Measurements from ENCODE around the gene PDLIM1. TPM values are rescaled to one million over a fixed set of nuclear protein-coding genes. Genes with fewer than 3 reads are reported as not detected.

Gene PDLIM1
- total RNA-seq, 4 donors from 2014 or later, result 25.4 to 74.1 (median 68.5) TPM

DNA sequence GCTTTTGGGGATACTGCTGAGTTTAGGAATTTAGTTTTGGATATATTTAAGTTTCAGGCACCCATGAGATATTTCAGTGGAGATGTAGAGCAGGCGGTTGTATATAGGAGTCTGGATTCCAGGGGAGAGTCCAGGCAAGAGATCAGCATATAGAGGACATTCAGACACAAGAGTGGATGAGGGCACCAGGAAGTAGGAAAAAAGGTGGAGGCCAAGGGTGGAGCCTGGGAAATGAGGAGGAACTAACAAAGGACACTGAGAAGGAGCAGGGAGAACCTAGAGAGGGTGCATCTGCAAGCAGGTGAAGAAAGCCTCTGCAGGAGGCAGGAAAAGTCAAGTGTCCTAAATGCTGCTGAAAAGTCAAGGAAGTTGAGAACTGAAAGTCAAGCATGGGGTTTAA is 13.1 kb upstream of the PDLIM1 start:
- Histone ChIP-seq H3K36me3 (no peaks in the 10 kb centered on the region), H3K9me3 (no peaks in the 10 kb centered on the region), H3K27ac (no peak overlapping the region), H3K27me3 (no peaks in the 10 kb centered on the region), H3K4me3 (no peak overlapping the region), H3K4me1 (peaks cover 0 to 10% (median under 1%) of the 10 kb centered on the region in 3 donors)
- TF ChIP-seq, protein P1, sequence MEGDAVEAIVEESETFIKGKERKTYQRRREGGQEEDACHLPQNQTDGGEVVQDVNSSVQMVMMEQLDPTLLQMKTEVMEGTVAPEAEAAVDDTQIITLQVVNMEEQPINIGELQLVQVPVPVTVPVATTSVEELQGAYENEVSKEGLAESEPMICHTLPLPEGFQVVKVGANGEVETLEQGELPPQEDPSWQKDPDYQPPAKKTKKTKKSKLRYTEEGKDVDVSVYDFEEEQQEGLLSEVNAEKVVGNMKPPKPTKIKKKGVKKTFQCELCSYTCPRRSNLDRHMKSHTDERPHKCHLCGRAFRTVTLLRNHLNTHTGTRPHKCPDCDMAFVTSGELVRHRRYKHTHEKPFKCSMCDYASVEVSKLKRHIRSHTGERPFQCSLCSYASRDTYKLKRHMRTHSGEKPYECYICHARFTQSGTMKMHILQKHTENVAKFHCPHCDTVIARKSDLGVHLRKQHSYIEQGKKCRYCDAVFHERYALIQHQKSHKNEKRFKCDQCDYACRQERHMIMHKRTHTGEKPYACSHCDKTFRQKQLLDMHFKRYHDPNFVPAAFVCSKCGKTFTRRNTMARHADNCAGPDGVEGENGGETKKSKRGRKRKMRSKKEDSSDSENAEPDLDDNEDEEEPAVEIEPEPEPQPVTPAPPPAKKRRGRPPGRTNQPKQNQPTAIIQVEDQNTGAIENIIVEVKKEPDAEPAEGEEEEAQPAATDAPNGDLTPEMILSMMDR (IDR thresholded peaks at IDR 0.05), result no peak
- TF ChIP-seq POLR2A (IDR thresholded peaks at IDR 0.05) (no peak), EP300 (IDR thresholded peaks at IDR 0.05) (no peak), POLR2AphosphoS5 (IDR thresholded peaks at IDR 0.05) (no peak)
- no peak for ATAC-seq
- 100% methylated on average over 1 of the region's 1 CpG for WGBS, 2 donors (ENCODE audit: low coverage in 1 of 2)

DNA sequence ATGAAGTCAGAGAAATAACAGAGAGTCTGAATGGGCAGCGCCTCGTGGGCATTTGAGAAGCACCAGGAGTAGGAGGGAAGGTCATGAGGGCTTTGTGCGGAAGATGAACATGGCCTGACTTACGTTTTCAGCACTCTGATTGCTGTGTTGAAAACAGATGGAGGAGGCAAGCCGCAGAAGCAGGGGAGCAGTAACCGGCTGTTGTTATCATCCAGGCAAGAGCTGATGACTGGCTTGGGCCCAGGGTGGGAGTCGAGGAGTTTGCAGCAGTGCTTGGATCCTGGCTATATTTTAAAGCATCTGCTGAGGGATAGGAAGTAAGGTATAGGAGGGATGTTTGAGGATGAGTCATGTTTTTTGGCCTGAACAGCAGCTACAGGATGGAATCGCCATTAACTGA is 12.7 kb upstream of the PDLIM1 start:
- Histone ChIP-seq H3K4me3 (no peak overlapping the region), H3K9me3 (no peaks in the 10 kb centered on the region), H3K27ac (no peak overlapping the region), H3K36me3 (no peaks in the 10 kb centered on the region), H3K4me1 (peaks cover 0 to 6% (median 0%) of the 10 kb centered on the region in 3 donors), H3K27me3 (no peaks in the 10 kb centered on the region)
- no peak for ATAC-seq
- WGBS, 2 donors (ENCODE audit: low coverage in 1 of 2), result 76 to 77% methylated on average over 7 to 8 of the region's 8 CpGs
- TF ChIP-seq POLR2A (IDR thresholded peaks at IDR 0.05) (no peak), POLR2AphosphoS5 (IDR thresholded peaks at IDR 0.05) (no peak), EP300 (IDR thresholded peaks at IDR 0.05) (no peak)
- TF ChIP-seq, protein P1 (IDR thresholded peaks at IDR 0.05), result no peak

DNA sequence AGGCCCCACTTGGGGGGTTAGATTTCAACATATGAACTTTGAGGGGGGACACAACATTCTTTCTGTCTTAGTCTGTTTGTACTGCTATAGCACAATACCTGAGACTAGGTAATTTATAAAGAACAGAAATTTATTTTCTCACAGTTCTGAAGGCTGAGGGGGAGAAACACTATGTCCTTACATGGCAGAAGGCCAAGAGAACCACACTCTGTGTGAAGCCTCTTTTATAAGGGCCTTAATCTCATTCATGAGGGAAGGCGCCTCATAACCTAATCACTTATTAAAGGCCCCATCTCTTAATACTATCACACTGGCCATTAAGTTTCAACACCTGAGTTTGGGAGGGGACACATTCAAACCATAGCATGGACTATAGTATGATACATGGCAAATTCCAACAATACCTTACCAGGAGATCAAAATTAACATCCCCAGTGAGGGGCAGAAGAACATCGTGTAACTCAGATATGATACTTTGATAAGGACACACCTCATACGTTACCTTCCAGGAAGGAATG is 9.3 kb upstream of the PDLIM1 start:
- TF ChIP-seq POLR2A (IDR thresholded peaks at IDR 0.05) (no peak), POLR2AphosphoS5 (IDR thresholded peaks at IDR 0.05) (no peak), EP300 (IDR thresholded peaks at IDR 0.05) (no peak)
- TF ChIP-seq, protein P1 (IDR thresholded peaks at IDR 0.05), result no peak
- Histone ChIP-seq H3K4me3 (no peak overlapping the region), H3K27me3 (peaks cover 7% of the 10 kb centered on the region), H3K27ac (no peak overlapping the region), H3K36me3 (no peaks in the 10 kb centered on the region), H3K4me1 (peaks cover 0 to 8% (median 0%) of the 10 kb centered on the region in 3 donors), H3K9me3 (no peaks in the 10 kb centered on the region)
- ATAC-seq, result no peak
- WGBS, 2 donors (ENCODE audit: low coverage in 1 of 2), result 77 to 89% methylated on average over 3 of the region's 3 CpGs

DNA sequence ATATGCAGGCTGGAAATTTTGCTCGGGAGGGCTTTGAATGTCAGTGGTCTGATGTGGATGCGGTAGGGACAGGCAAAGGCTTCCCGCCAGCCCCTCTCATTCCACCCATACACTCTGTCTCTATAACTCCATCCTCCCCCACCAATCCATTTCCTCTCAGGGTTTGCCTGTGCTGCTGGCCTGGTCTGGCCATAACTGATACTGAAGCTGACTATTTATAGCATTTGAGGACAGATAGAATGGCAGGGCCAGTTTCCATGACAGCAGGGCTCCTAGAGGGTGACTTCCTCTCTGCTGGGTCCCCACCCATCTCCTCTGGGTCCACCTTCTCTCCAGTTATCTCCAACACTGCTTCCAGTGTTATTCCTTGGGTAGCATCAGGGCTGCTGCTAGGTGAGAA is 6.6 kb upstream of the PDLIM1 start:
- Histone ChIP-seq H3K4me3 (no peak overlapping the region), H3K4me1 (peaks cover 0 to 14% (median 0%) of the 10 kb centered on the region in 3 donors), H3K9me3 (no peaks in the 10 kb centered on the region), H3K27ac (no peak overlapping the region), H3K27me3 (peaks cover 7% of the 10 kb centered on the region), H3K36me3 (no peaks in the 10 kb centered on the region)
- TF ChIP-seq POLR2AphosphoS5 (IDR thresholded peaks at IDR 0.05) (no peak), EP300 (IDR thresholded peaks at IDR 0.05) (no peak), POLR2A (IDR thresholded peaks at IDR 0.05) (no peak)
- TF ChIP-seq, protein P1 (IDR thresholded peaks at IDR 0.05), result no peak
- ATAC-seq, result no peak
- WGBS, 2 donors (ENCODE audit: low coverage in 1 of 2), result 86 to 87% methylated on average over 3 of the region's 3 CpGs

DNA sequence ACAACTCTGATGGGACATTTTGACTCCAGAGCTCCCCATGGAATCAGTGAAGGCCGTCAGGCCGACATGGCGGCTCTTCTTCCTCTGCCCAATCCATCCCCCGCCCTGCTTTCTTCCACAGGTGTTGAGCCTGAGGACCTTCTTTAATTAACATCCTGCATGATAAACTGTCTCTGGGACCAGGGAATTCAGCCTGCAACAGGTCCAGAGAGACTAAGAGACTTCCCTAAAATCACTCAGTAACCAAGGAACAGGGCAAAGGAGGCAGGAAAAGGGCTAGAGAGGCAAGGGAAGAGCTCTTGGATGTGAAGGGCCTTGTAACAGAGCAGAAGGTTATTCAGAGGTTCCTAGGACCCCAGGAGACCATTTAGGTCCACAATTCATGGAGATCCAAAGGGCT is 6.0 kb upstream of the PDLIM1 start:
- ATAC-seq, result no peak
- H3K4me3 ChIP-seq, result no peak overlapping the region
- H3K27me3 ChIP-seq, result peaks cover 7% of the 10 kb centered on the region
- TF ChIP-seq, protein P1 (IDR thresholded peaks at IDR 0.05), result no peak
- TF ChIP-seq POLR2AphosphoS5 (IDR thresholded peaks at IDR 0.05), result no peak
- TF ChIP-seq EP300 (IDR thresholded peaks at IDR 0.05), result no peak
- no peak for TF ChIP-seq POLR2A (IDR thresholded peaks at IDR 0.05)
- H3K4me1 ChIP-seq, result peaks cover 0 to 14% (median 0%) of the 10 kb centered on the region in 3 donors
- H3K9me3 ChIP-seq, result no peaks in the 10 kb centered on the region
- no peak overlapping the region for H3K27ac ChIP-seq
- no CpG with 5 or more reads among the region's 4 CpGs for WGBS, 2 donors (ENCODE audit: low coverage in 1 of 2)
- H3K36me3 ChIP-seq, result no peaks in the 10 kb centered on the region
